HG03103 (cell line): ENCODE data around the gene HEPHL1.

Experiments
- ATAC-seq: cut with Tn5 transposase; IDR thresholded peaks from one replicate; pipeline ENCODE4 v1.9.1; 2021; ENCODE audit warnings: low read depth; ENCODE audit not compliant: unreplicated experiment

The HEPHL1 gene

DNA sequence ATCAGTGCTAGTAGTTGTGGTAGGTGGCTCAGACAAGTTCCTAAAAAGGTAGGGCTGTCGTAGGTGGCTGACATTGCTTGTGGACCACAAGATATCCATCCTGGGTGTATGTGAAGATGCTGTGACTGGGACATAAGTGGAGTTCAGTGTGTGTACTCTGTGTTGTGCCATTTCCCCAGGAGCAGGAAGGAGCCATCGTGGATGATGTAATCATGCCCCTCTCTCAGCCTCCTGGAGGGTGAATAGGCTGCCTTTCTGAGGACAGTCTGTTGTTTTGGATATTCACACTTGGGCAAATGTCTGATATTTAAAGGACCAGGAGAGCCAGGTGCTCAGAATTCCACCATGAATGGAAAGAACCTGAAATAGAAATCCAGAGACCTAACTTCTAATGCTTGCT lies 2.7 kb downstream of the HEPHL1 start:
- no peak for ATAC-seq

DNA sequence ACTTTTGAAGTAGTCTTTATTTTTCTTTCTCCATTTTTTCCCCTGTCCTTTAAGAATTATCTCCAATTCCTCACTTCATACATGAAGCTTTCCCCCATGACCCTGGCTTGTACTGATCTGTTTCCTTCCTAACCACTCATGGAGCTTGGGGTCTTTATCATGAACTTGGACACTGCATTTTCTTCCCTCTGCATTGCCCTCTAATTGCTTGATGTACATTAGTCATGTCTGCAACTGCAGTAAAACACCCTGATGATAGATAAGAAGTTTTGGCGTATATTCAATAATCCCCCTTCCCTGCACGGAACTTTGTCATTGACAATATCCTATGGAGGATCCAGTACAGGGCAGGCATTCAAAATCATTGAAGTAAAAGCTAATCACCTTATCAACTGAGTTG lies 3.4 kb downstream of the HEPHL1 start:
- ATAC-seq, result no peak

DNA sequence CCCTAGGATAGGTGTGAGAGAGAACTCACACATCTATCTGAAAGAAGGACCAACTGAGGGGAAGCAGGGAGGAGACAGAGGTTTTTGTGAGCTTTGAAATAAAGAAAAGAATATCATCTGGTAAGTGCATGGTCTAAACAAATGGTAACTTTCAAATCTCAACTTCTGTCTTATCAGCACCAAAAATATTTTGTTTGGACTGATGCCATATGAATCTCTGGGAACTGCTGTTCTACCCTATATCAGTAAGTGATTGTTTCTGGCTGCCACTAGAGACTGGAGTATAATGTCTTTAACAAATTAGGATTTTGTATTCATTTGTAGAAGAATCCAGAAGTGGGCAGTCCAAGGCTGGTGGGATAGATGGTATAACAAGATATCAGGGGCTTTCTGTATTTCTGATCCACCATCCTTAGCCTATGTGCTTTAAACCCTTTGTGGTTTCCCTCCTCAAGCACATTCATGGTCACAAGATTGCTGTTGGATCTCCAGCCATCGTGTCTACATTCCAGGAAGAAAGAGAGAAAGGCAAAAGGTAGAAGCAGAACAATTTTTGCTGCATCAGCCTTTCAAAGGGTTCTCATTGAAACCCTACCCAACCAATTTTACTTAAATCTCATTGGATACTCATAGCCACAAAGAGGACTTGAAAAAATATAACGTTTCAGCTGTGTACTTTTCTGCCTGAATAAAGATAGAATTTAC lies 4.7 kb downstream of the HEPHL1 start:
- ATAC-seq, result no peak

DNA sequence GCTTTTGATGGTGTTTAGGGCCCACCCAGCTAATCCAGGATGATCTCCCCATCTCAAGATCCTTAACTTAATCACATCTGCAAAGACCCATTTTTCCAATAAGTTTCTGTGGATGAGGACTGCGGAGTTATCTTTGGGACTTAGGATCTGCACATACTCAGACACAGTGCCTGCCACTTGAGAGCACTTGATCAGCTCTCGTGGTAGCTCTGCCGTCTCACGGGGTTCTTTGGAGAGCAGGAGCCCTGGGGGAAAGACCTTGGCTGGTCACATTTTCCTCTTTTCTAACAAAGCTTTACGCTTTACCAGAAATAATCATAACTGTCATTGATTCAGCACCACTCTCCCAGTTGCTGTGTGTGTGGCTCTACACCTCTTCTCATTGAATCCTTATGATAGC lies 6.1 kb downstream of the HEPHL1 start:
- no peak for ATAC-seq

DNA sequence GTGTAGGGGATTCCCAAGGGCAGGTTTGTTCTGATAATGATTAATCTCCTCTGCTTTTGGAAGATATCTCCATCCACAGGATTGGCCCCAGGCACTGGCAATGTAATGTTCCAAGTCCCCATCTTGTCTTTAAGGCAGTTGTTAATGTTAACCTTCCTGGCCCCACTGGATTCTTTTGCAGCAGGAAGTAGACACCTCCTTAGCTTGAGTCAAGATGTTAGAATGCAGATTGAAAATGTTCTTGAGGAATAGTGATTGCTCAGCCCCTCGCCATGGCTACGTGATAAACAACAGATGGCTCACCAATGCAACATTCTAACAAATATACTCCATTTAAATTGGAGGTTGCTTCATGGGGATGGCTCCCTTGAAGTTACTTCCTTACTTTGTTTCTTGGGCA lies 7.3 kb downstream of the HEPHL1 start:
- no peak for ATAC-seq

DNA sequence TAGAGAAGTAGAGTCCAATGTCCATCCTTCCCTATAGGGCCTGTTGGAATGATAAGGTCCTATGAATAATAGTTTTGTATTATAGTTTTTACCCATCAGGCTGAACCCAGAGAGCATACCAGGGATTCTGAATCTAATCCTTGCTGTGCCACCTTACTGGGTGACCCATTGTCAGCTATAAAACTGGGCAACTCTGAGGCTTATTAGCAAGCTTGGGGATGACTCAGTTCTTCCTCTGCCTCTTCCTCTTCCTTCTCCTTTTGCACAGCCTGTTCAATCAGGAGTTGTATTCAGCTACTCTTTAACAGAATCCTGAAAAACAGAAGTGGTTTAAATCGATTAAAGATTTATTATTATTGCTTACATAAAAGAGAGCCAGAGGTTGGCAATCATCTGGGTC lies 8.9 kb downstream of the HEPHL1 start:
- ATAC-seq, result no peak

DNA sequence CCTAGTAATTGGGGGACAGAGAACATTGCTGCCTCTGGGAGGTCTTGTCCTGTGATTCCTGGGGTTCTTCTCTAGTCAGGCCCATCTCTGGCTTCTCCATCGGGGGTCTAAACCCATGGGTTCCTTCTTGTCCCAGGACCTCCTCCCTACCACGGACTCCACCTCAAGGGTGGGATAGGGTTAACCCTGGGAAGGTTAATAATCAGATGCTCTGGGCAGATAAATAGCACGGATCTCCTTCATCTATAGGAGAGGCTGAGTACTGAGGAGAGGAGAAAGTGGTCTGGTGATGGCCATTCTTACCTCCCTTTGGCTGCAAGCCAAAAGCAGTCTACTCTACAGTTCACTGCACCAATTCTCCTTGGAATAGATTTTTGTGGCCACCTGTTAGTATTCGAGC lies 10.5 kb downstream of the HEPHL1 start:
- no peak for ATAC-seq

DNA sequence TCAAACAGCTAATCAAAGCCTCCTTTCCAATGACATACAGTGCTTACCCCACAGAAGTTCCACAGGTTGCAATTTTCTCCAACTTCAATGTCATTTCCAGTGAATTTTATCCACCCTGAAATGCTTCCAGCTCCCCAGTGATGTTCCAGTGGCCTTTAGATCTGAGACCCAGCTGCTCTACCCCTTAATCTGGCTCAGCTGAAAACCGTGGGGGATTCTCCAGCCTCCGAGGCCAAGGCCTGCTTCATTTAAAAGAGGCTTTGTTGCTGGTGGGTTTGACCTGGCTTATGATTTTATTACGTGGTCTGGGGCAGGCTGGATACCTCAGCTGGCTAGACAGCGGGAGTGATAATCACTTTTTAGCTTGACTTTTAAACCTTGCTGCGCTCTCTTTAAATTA lies 10.9 kb downstream of the HEPHL1 start:
- no peak for ATAC-seq

DNA sequence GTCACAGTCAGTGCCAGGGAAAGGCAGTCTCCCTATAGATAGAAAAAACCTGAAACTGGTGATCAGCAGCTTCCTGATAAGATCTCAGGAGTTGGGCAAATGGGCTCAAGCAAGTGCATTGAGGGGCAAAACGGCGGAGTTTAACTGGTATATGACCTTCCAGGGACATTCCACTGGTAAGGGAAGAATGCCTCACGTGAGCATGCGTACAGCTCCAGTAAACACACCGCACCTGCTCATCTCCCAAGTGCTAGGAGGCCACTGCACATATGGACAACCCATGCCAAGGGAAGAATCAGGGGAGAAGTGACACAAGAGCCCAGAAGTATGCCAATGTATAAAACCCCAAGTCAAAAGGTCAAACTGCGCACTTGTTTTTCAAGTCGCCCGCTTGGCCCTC lies 11.6 kb downstream of the HEPHL1 start:
- no peak for ATAC-seq

DNA sequence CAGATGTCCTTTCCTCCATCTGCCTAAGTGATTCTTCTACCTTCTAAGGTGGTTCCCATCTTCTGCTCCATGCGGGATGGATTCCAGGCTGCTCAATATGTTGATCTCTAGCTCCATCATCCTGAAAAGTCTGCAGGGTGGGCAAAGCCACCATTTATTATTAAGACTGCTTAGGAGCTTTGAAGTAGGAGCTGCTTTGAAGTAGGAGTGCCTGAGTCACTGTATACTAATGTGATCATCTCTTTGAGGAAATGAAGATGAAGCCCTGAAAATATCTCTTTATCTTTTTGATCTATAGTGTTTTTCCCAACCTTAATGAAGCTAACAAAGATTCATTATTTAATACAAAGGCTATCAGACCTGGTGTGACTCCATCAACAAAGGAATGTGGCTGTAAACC lies 13.1 kb downstream of the HEPHL1 start:
- ATAC-seq, result no peak

DNA sequence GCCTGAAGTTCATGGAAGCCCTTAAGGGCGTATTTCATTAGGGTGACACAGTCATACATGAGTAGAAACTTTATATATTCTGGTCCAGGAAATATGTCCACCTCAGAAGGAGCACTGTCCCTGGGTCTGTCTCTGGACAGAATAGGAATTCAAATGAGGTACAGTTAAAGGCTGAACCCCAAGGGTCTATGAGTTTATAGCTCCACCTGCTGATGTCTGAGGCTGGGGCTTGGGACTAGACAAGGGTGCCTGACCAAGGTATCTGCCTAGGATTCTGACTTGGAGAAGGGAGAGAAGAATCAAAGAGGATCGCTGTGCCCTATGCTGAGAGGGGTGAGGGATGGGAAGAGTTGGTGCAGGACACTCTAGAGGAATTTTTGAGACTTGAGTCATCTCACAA lies 14.9 kb downstream of the HEPHL1 start:
- ATAC-seq, result no peak

DNA sequence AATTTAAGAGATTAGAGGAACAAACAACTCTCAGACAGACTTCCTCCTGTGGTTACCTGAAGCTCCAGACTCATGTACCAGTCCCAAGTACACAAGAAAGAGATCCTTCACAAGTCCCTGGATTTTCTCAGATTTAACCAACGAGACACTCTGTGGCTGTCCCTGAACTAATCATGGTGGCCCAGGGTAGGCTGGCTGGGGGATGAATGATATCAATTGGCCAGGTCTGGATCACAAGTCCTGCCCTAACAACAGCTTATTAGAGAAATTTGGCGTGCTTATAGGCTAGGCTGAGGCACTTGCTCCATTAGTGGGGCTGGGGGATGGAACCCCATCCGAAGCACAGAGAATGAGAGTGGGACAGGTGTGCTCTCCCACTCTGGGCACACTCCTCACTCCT lies 22.1 kb downstream of the HEPHL1 start:
- no peak for ATAC-seq

DNA sequence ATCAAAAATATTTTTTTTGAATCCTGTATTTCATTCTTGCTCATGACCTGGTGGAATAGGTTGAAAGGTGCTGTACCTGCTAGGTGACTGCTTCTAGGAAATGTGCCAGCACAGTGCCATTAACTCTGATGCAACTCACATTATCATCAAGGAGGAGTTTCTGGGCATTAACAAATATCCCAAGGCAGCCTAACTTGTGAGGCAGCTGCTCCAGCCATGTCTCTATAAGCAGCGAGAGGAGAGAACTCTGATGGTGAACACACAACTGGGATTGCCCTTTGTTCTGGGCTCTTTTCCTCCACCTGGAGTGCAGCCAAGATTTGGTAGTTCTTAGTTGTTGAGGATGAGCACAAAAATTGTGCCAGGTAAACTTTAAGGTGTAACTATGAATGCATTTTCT lies 25.6 kb downstream of the HEPHL1 start:
- ATAC-seq, result no peak

DNA sequence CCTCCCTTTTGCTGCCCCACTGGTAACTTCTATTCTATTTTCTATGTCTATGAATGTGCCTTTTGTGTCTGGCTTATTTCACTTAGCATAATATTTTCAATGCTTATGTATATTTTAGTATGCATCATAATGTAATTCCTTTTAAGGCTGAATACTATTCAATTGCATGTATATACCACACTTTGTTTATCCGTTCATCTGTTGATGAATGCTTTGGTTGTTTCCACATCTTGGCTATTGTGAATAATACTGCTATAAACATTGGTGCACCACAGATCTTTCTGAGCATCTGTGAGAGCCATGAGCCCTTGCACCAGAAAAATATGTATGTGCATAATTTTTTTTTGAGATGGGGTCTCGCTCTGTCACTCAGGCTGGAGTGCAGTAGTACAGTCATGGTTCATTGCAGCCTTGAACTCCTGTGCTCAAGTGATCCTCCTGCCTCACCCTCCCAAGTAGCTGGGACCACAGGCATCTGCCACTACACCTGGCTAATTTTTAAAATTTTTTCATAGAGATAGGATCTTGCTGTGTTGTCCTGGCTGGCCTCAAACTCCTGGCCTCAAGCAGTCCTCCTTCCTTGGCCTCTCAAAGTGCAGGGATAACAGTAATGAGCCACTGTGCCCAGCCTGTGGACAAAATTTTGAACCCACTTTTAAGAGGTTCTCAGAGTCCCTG lies 27.0 kb downstream of the HEPHL1 start:
- ATAC-seq, result no peak

DNA sequence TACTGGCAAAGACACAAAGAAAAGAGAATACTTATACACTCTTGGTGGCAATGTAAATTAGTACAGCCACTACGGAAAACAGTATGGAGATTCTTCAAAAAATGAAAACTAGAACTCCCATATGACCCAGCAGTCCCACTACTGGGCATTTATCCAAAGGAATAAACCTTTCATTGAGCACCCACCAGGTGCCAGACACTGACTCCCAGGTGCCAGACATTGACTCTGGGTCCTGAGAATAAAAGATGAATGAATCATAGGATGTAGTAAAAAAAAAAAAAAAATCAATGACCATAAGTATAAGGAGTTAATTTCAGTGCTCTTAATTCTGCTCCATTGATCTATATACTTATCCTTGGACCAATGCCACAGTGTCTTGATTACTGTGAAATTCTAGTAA lies 28.2 kb downstream of the HEPHL1 start:
- ATAC-seq, result no peak

DNA sequence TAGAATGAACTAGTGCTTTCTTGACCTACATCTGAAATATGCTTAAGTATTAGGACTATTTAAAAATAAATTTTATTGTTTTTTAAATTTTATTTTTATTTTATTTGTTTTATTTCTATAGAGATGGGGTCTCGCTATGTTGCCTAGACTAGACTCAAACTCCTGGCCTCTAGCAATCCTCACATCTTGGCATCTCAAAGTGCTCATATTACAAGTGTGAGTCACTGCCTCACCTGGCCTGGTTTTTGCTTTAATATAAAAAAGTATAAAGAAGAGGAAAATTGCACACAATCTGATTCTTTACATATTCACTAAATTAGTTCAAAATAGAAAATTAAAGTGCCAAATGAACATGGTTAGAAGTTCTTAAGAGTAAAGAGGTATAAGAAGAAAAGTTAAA lies 37.5 kb downstream of the HEPHL1 start:
- ATAC-seq, result no peak

DNA sequence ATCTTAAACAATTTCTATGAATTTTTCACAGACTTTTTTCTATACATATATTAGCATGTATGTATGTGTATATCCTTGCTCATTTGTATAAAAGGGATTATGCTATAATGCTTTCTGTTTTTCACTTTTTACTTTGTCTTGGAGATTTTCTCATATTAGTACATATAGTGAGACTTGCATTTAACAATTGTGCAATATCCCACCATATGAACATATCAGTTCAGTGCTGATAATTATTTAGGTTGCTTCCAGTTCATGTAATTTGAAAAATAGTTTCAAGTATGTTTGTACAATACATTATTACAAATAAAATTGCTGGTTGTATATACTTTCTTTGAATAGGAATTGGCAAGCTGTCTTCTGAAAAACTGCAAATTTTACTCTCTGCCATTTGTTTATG lies 37.9 kb downstream of the HEPHL1 start:
- ATAC-seq, result no peak

DNA sequence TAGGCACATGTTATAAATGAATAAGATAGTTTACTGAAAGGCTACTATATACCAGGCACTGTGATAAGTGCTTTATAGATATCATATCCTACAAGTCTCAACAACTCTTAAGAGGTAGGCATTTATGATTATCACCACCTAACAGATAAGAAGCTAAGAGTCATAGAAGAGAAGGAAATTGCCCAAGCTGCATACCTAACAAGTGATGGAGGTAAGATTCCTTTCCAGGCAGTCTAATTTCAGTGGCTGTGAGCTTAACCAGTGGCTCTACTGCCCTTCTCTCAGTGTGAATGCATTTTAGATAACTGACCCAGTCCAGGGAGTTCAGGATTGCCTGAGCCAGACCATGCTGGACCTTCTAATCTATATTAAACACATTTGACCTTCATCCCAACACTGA lies 39.2 kb downstream of the HEPHL1 start:
- no peak for ATAC-seq

DNA sequence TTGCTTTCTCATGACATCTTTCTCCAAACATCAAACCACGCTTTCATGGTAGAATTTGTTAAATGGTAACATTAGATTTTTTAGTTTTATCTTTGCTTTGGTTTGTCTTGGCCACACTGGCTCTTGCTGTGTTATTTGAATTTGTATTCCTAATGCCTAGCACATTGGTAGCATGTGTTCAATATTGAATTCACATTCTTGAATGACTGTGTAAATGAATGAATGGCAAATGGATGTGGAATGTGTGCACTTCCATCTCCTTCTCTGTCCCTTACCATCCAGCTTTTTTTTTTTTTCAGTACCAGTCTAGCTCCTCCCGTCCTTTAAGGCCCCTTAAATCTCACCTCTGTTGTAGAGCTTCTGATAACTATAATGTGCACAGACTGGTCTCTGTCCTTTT lies 41.2 kb downstream of the HEPHL1 start:
- no peak for ATAC-seq

DNA sequence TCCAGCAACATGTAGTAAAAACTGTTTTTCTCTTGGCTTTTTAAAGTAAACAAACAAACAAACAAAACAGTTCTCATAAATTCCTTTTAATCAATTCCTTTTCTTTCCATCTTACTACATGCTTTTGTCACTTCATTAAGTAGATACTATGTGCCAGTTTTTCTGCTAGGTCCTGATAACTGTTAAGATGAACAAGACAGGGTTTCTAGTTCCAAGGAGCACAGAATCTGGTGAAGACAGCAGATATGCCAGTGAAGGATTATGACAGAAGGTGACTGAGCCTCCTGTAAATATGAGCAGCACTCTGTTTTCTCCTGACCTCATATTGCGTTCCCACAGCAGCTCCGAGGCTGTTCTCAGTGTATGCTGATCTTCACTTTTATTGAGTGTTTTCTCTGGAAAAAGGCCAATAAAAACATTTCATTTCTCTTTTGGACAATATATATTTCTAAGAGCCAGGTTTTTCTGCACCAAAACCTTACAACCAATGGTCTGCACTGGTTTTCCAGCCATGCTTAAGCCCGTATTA lies 45.8 kb downstream of the HEPHL1 start:
- no peak for ATAC-seq

DNA sequence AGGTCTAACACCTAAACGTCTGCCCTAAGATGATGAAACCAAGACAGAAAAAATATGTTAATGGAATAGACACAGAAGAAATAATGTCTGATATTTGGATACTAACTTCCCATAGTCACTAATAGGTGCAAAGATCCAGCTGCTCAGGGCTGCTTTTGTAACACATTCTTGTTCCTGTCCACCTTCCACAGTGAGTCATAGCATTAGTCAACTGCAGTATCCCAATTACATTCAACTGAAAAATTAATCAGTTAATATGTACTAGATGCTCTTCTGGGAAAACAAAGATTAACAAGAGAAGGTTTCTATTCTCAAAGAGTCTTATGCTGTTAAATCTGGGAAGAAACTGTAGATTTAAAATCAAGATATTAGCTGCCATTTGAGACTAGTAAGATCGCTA lies 47.6 kb downstream of the HEPHL1 start:
- no peak for ATAC-seq

DNA sequence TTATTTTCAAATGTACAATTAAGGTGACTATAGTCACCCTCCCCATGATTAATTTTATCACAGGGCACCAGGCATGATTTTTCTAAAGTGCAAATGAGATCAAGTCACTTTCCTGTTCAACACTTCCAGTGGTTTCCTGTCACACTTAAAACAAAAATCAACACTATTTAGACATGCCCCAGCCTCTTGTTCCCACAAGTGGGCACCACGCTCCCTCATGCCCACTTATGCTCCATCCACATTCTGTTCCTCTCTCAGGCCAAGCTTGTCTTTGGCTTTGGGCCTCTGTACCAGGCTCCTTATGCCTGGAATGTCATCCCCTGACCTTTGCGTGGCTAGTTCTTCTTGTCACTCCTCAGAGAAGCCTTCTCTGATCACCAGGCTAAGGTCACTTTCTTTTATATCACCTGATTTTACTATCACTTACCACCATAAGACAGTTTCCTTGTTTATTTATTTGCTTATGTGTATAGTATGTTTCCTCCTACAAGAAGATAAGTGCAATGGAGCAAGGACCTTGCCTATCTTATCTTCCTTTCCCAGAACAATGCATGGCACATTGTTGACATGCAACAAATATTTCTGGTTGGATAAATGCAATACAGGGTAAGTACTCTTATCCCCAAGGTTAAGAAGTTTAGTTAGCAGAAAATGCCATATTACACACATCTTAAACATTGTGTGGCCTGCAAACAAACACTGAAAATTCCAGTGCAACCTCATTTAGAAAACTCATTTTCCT lies 56.6 kb downstream of the HEPHL1 start:
- ATAC-seq, result no peak
